Epithelial cell of esophagus (primary cell): Measurements from ENCODE around the gene TRIP6.
A peak's percentile ranks its signal among the peaks of the same experiment; 100 is the strongest.

ENCODE experiments used
- DNase-seq: peaks from one replicate; pipeline ENCODE4 v3.0.0; 2010; ENCODE audit warnings: low read depth
- H3K4me3 ChIP-seq: 2 replicates; pipeline ENCODE4 v1.5.1; 2011; ENCODE audit warnings: mild to moderate bottlenecking, low read length, control low read depth
- TF ChIP-seq, protein P1 (sequence below): IDR thresholded peaks from 2 replicates; pipeline ENCODE4 v1.5.1; 2011; ENCODE audit warnings: low read depth, mild to moderate bottlenecking, low read length, control low read depth, inconsistent platforms; ENCODE audit not compliant: insufficient read depth; ENCODE audit errors: missing control alignments

TRIP6 gene

DNA sequence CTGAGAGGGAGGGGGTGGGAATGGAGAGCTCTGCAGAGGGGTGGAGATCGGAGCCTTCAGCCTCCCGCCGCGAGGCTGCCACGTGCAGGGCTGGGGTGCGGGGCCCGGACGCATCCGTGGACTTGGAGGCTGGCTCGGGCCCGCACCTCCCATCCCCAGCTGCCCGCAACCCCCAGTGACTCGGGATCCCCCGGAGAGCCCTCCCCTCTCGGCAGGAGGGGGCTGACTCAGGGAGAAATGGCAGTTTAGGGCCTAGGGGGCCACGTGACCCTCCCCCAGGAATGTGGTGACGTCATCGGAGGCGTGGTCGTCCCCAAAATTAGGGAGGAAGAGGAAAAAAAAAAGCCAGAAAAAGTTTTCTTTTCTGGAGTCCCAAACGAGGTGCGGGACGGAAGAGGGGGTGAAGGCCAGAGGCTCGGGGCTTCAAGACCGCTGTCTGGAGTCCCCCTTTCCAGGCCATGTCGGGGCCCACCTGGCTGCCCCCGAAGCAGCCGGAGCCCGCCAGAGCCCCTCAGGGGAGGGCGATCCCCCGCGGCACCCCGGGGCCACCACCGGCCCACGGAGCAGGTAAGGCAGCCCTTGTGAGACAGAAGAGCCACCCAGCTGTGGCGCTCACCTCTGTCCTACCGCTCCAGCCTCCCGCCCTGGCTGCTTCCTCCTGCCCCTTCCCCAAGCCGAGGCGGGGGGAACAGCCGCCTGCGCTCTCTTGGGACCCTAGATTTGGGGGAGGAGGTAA is at the start of gene TRIP6:
Gene TRIP6, plus strand, starts transcription at position 348 of the 736 bp plus-strand sequence. Its CDS starts 111 bp downstream, at position 459.
- peak within 1 kb of the TSS; percentile 81 for H3K4me3 ChIP-seq
- TF ChIP-seq, protein P1, sequence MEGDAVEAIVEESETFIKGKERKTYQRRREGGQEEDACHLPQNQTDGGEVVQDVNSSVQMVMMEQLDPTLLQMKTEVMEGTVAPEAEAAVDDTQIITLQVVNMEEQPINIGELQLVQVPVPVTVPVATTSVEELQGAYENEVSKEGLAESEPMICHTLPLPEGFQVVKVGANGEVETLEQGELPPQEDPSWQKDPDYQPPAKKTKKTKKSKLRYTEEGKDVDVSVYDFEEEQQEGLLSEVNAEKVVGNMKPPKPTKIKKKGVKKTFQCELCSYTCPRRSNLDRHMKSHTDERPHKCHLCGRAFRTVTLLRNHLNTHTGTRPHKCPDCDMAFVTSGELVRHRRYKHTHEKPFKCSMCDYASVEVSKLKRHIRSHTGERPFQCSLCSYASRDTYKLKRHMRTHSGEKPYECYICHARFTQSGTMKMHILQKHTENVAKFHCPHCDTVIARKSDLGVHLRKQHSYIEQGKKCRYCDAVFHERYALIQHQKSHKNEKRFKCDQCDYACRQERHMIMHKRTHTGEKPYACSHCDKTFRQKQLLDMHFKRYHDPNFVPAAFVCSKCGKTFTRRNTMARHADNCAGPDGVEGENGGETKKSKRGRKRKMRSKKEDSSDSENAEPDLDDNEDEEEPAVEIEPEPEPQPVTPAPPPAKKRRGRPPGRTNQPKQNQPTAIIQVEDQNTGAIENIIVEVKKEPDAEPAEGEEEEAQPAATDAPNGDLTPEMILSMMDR: no peak
- DNase-seq: peak; percentile 82

DNA sequence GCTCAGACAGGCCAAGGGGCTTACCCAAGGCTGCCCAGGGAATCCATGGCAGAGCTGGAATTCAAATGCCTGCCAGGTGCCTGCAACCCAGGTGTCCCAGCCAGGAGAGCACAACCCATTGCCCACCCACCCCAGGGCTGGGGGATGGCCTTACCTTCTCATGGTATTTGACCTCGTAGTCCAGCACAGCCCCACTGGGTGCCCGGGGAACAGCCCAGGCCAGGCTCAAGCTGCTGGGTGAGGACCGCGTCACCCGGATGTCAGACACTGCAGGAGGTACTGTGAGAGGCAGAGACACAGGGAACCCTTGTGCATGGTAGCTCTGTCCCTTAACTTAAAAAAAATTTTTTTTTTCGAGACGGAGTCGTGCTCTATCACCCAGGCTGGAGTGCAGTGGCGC is 48.8 kb upstream of the TRIP6 start:
- TF ChIP-seq, protein P1: no peak

GRCh38 chr7:100818825-100819224 is 48.4 kb upstream of the TRIP6 start:
- TF ChIP-seq, protein P1: no peak
- DNase-seq: no peak
- H3K4me3 ChIP-seq: no peak overlapping the region

More for the DNA sequence above, 48.8 kb upstream of the TRIP6 start:
- no peak for DNase-seq
- no peak overlapping the region for H3K4me3 ChIP-seq

- TF ChIP-seq, protein P1: no peak
- DNase-seq: no peak
- no peak overlapping the region for H3K4me3 ChIP-seq
These were observed 47.6 kb upstream of the TRIP6 start for GRCh38 chr7:100819586-100819985.

GRCh38 chr7:100822236-100823139 is 44.7 kb upstream of the TRIP6 start:
- DNase-seq: no peak
- no peak overlapping the region for H3K4me3 ChIP-seq
- TF ChIP-seq, protein P1: no peak

DNA sequence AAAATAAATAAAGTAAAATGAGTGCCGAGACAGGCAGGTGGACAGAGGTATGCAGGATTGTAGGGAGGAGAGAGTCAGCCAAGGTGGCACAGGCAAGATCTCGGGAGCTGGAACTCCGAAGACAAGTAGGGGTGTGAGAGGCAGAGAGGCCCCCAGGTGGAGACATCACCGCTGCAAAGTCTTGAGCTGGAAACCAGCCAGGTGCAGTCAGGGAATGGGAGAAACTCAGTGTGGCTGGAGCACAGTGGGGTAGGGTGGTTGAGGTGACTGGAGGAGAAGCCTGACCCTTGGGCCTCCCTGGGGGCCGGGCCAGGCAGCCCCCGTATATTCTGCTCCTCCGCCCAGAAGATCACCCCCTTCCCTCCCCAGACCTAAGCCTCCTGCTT is 44.1 kb upstream of the TRIP6 start:
- TF ChIP-seq, protein P1: no peak
- DNase-seq: no peak
- H3K4me3 ChIP-seq: no peak overlapping the region
